GM12878 (cell line): ENCODE measurements around the gene FARS2. TPM values are rescaled to one million over a fixed set of nuclear protein-coding genes. Genes with fewer than 3 reads are reported as not detected.

ENCODE experiments used
- BMI1 ChIP-seq: fragments of 450-650 bp; IDR thresholded peaks from 2 replicates; pipeline ENCODE4 v1.6.1; 2016; ENCODE audit warnings: mild to moderate bottlenecking, moderate library complexity, borderline replicate concordance
- CEBPZ ChIP-seq: fragments of 150-350 bp; IDR thresholded peaks from 2 replicates; pipeline ENCODE4 v1.6.1; 2016; ENCODE audit warnings: low read depth, low read length
- FOXK2 ChIP-seq: fragments of 450-650 bp; IDR thresholded peaks from 2 replicates; pipeline ENCODE4 v1.6.1; 2017; ENCODE audit warnings: mild to moderate bottlenecking, moderate library complexity
- HSF1 ChIP-seq: fragments of 150-350 bp; IDR thresholded peaks from 2 replicates; pipeline ENCODE4 v1.6.1; 2014; ENCODE audit warnings: mild to moderate bottlenecking, low read depth, low read length
- JUNB ChIP-seq: IDR thresholded peaks from 2 replicates; pipeline ENCODE4 v1.6.1; 2016; ENCODE audit warnings: antibody characterized with exemption, mild to moderate bottlenecking
- NRF1 ChIP-seq: conservative IDR thresholded peaks from 2 replicates; pipeline ENCODE4 v1.6.1; 2011; ENCODE audit warnings: mild to moderate bottlenecking, low read depth, low read length, improper control_type of control experiment
- PAX8 ChIP-seq: fragments of 450-650 bp; IDR thresholded peaks from 2 replicates; pipeline ENCODE4 v1.6.1; 2017; ENCODE audit warnings: mild to moderate bottlenecking, moderate library complexity
- ZBTB11 ChIP-seq: fragments of 450-650 bp; formaldehyde crosslinking; IDR thresholded peaks from 2 replicates; pipeline ENCODE4 v1.5.0; 2022; ENCODE audit warnings: mild to moderate bottlenecking, missing genetic modification characterization
- polyA plus RNA-seq, 11 experiments: library from polyadenylated mRNA; depleted of rRNA in 4 of 11; unstranded in 6 of 11; stranded (reverse) in 5 of 11; fragments of >200 nt; fragmentation: Nextera tagmentation in 4 of 11; fragmentation: Illumina TruSeq in 1 of 11; extraction: Ambion mirVana in 4 of 11; extraction: Trizol in 1 of 11; gene quantifications; 1 replicate in 1 of 11; 2 replicates in 10 of 11; pipeline versions ENCODE4 v1.2.1 to v1.2.3, GENCODE V29; 2011 to 2016; ENCODE audit warnings: inconsistent platforms in 2 of 11, missing spikeins in 2 of 11, low read depth in 1 of 11
- total RNA-seq, 4 experiments: library from RNA; depleted of rRNA in 3 of 4; stranded (reverse); fragments of >200 nt in 3 of 4; fragmentation: Illumina TruSeq in 1 of 4; extraction: Trizol in 1 of 4; gene quantifications; 2 replicates each; pipeline versions ENCODE4 v1.2.1 to v1.2.3, GENCODE V29; 2013 to 2021

Gene FARS2
- total and polyA plus RNA-seq, 10 of the 15 experiments (the other 5 are each of a cell fraction or from before 2014, with no cell fraction given): 16.8 to 46.7 (median 25.6) TPM

- TF ChIP-seq ZBTB11 (CRISPR knock-in tag) (no peak), FOXK2 (no peak), BMI1 (no peak), HSF1 (no peak), NRF1 (no peak), JUNB (no peak), CEBPZ (no peak), PAX8 (no peak)
Observed at GRCh38 chr6:5659467-5659866, 398.2 kb downstream of the FARS2 start (continued).
